Gastroesophageal sphincter (tissue), 3 donors: ENCODE measurements around the gene MACF1.

Experiments used
- CTCF ChIP-seq, 4 experiments: fragments of 200-600 bp in 2 of 4; fragments of 450-650 bp in 2 of 4; sonication (generic) in 1 of 4; IDR thresholded peaks; one replicate each; pipeline ENCODE4 v1.5.1; 2017 to 2019; ENCODE audit warnings: antibody characterized with exemption in 4 of 4, mild to moderate bottlenecking in 2 of 4, moderate library complexity in 2 of 4
- POLR2A ChIP-seq, 2 donors: fragments of 450-650 bp; IDR thresholded peaks; one replicate each; pipeline ENCODE4 v1.6.1; 2017; ENCODE audit warnings: antibody characterized with exemption in 2 of 2, mild to moderate bottlenecking in 2 of 2, moderate library complexity in 1 of 2

DNA sequence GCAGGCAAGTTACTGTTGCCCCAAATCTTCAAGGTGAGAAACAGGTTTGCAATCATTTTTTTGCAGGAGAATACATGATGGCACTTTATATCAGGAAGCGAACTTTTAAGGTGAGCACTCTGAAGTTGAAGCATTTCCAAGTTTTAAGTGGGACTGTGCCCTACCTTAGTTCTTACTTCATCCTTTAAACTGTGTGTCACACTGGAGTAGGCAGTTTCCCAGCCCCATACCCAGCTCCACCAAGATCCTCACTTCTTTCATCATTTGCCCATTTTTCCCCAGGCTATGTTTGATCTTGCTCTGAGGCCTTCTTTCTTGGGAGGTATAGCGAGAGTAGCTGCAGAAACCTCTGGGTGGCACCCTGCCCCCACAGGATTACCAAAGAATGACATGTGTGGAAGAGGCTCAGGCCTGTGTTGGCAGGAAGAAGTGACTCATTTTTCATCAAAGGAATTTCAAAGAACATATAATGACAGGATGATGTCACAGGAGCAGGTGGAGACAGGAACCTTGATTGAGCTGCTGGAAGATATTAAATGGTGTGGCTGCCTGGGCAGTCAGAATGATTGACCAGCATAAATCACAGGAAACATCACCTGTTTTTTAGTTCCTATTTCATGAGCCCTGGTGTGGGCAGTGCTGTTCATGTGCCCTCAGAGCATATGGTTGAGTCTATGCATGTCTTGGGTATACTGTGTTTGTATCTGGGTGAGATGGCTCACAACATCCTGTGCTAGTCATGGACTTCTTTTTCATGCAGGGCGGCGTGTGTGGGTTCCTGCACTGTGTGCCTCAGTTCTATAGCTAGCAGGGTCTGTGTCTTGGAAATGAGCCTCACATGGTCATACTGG is 20.8 kb upstream of the MACF1 start:
- TF ChIP-seq CTCF (IDR thresholded peaks at IDR 0.05) (peak in 3 of 4 experiments; percentile 38 to 42 (median 38)), POLR2A (IDR thresholded peaks at IDR 0.05) (no peak)
